HEK293 (cell line): ENCODE measurements around the gene TIMM50.

Experiments
- HOXA7 ChIP-seq: sonication (generic); formaldehyde crosslinking; IDR thresholded peaks from 2 replicates; pipeline ENCODE4 v1.8.1; 2022; ENCODE audit warnings: missing genetic modification reagents, borderline replicate concordance
- KLF10 ChIP-seq: fragments of 450-650 bp; IDR thresholded peaks from 2 replicates; pipeline ENCODE4 v1.5.1; 2018; ENCODE audit warnings: missing biosample characterization, mild to moderate bottlenecking, missing genetic modification characterization
- KLF9 ChIP-seq: fragments of 450-650 bp; formaldehyde crosslinking; IDR thresholded peaks from 2 replicates; pipeline ENCODE4 v1.5.1; 2016; ENCODE audit warnings: missing biosample characterization, missing genetic modification characterization, low read depth
- ZFP37 ChIP-seq: fragments of 450-650 bp; formaldehyde crosslinking; IDR thresholded peaks from 2 replicates; pipeline ENCODE4 v1.5.1; 2016; ENCODE audit warnings: missing biosample characterization, missing genetic modification characterization
- ZNF155 ChIP-seq: fragments of 450-650 bp; formaldehyde crosslinking; IDR thresholded peaks from 2 replicates; pipeline ENCODE4 v1.5.1; 2016; ENCODE audit warnings: missing biosample characterization, missing genetic modification characterization
- ZNF23 ChIP-seq: fragments of 450-650 bp; formaldehyde crosslinking; IDR thresholded peaks from 2 replicates; pipeline ENCODE4 v1.5.1; 2016; ENCODE audit warnings: missing biosample characterization, missing genetic modification characterization, borderline replicate concordance
- ZNF404 ChIP-seq: fragments of 450-650 bp; formaldehyde crosslinking; IDR thresholded peaks from 2 replicates; pipeline ENCODE4 v1.5.1; 2017; ENCODE audit warnings: missing biosample characterization, missing genetic modification characterization
- ZNF514 ChIP-seq: fragments of 450-650 bp; formaldehyde crosslinking; IDR thresholded peaks from 2 replicates; pipeline ENCODE4 v1.5.1; 2016; ENCODE audit warnings: missing biosample characterization, missing genetic modification characterization
- ZNF600 ChIP-seq: fragments of 450-650 bp; formaldehyde crosslinking; IDR thresholded peaks from 2 replicates; pipeline ENCODE4 v1.5.1; 2016; ENCODE audit warnings: missing biosample characterization, missing genetic modification characterization
- ZNF76 ChIP-seq: fragments of 450-650 bp; formaldehyde crosslinking; IDR thresholded peaks from 2 replicates; pipeline ENCODE4; 2016; ENCODE audit warnings: low read depth, missing biosample characterization, missing genetic modification characterization, borderline replicate concordance
- ZNF792 ChIP-seq: fragments of 450-650 bp; formaldehyde crosslinking; IDR thresholded peaks from 2 replicates; pipeline ENCODE4 v1.5.1; 2016; ENCODE audit warnings: missing biosample characterization, missing genetic modification characterization
- ZSCAN30 ChIP-seq: fragments of 450-650 bp; IDR thresholded peaks from 2 replicates; pipeline ENCODE4 v1.5.1; 2018; ENCODE audit warnings: missing biosample characterization, mild to moderate bottlenecking, missing genetic modification characterization, moderate library complexity
- TF ChIP-seq, protein P1 (sequence below): fragments of 450-650 bp; formaldehyde crosslinking; IDR thresholded peaks from 2 replicates; pipeline ENCODE4 v1.5.1; 2017; ENCODE audit warnings: missing biosample characterization, missing genetic modification characterization
- TF ChIP-seq, protein P2 (sequence below): fragments of 450-650 bp; formaldehyde crosslinking; IDR thresholded peaks from 2 replicates; pipeline ENCODE4; 2016; ENCODE audit warnings: missing biosample characterization, missing genetic modification characterization
- TF ChIP-seq, protein P3 (sequence below): fragments of 450-650 bp; formaldehyde crosslinking; IDR thresholded peaks from 2 replicates; pipeline ENCODE4 v1.5.1; 2016; ENCODE audit warnings: missing biosample characterization, missing genetic modification characterization
- TF ChIP-seq, protein P4 (sequence below): fragments of 450-650 bp; formaldehyde crosslinking; IDR thresholded peaks from 2 replicates; pipeline ENCODE4 v1.5.1; 2016; ENCODE audit warnings: missing biosample characterization, missing genetic modification characterization
- TF ChIP-seq, protein P5 (sequence below): fragments of 450-650 bp; formaldehyde crosslinking; IDR thresholded peaks from 2 replicates; pipeline ENCODE4 v1.5.1; 2017; ENCODE audit warnings: missing biosample characterization, missing genetic modification characterization
- TF ChIP-seq, protein P6 (sequence below): fragments of 450-650 bp; formaldehyde crosslinking; IDR thresholded peaks from 2 replicates; pipeline ENCODE4 v1.5.1; 2016; ENCODE audit warnings: missing biosample characterization, missing genetic modification characterization
- TF ChIP-seq, protein P7 (sequence below): fragments of 450-650 bp; formaldehyde crosslinking; IDR thresholded peaks from 2 replicates; pipeline ENCODE4 v1.5.1; 2016; ENCODE audit warnings: missing biosample characterization, missing genetic modification characterization
- TF ChIP-seq, protein P8 (sequence below): fragments of 450-650 bp; formaldehyde crosslinking; conservative IDR thresholded peaks from 2 replicates; pipeline ENCODE4 v1.5.1; 2016; ENCODE audit warnings: low read depth, missing biosample characterization, missing genetic modification characterization
- TF ChIP-seq, protein P9 (sequence below): fragments of 450-650 bp; formaldehyde crosslinking; optimal IDR thresholded peaks from 2 replicates; pipeline ENCODE3; 2016; ENCODE audit warnings: missing biosample characterization, mild to moderate bottlenecking, missing genetic modification characterization

Gene TIMM50

DNA sequence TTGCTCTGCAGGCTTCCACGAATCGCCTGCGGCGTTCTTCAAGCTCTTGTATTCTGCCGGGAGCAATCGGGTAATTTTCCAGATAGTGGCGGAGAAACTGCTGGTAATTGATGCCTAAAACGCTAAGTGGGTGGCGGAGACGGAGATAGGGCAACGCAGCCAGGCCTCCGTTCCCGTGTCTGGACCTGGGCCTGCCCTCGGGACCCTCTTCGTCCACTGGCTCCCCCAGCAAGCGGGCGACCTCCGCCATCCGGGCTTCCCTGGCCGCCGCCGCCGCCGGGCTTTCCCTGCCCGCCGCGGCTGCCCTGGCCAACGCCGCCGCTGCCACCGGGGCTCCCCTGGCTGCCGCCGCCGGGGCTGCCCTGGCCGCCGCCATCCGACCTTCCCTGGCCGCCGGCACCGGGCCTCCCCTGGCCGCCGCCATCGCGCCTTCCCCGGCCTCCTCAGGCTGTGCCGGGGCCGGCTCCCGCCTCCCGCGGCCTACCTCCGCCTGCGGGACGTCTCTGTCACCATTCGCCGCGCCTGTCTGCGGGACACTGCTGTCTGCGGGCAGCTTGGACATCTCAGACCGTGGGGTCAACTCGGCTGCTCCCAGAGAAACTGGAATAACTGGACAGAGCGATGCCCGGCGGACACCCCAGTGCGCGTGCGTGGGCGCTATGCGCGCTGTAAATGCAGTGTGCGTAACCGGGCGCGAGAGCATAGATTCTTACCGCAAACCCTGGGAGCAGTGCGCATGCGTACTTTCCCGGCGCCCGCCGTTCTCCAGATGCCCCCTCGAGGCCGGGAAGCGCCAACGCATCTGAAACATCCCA is 59.1 kb downstream of the TIMM50 start, which contains the start of gene EID2 (continued):
- TF ChIP-seq, protein P1, sequence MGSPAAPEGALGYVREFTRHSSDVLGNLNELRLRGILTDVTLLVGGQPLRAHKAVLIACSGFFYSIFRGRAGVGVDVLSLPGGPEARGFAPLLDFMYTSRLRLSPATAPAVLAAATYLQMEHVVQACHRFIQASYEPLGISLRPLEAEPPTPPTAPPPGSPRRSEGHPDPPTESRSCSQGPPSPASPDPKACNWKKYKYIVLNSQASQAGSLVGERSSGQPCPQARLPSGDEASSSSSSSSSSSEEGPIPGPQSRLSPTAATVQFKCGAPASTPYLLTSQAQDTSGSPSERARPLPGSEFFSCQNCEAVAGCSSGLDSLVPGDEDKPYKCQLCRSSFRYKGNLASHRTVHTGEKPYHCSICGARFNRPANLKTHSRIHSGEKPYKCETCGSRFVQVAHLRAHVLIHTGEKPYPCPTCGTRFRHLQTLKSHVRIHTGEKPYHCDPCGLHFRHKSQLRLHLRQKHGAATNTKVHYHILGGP (tag by site-specific recombination), result no peak
- TF ChIP-seq ZFP37 (0 out of 2 replicates have a peak, but pooled peaks have one; percentile 44), ZNF76 (tag by site-specific recombination) (0 out of 2 replicates have a peak, but pooled peaks have one; percentile 21), KLF9 (tag by site-specific recombination) (peak; percentile 28; the same call in 1 of the 2 replicates), ZSCAN30 (tag by site-specific recombination) (peak; percentile 80), ZNF155 (no peak), ZNF404 (tag by site-specific recombination) (no peak), ZNF792 (tag by site-specific recombination) (no peak), HOXA7 (CRISPR knock-in tag) (0 out of 2 replicates have a peak, but pooled peaks have one; percentile 65), ZNF600 (tag by site-specific recombination) (peak; percentile 75), ZNF23 (tag by site-specific recombination) (no peak), ZNF514 (tag by site-specific recombination) (no peak), KLF10 (0 out of 2 replicates have a peak, but pooled peaks have one; percentile 15)
- TF ChIP-seq, protein P2, sequence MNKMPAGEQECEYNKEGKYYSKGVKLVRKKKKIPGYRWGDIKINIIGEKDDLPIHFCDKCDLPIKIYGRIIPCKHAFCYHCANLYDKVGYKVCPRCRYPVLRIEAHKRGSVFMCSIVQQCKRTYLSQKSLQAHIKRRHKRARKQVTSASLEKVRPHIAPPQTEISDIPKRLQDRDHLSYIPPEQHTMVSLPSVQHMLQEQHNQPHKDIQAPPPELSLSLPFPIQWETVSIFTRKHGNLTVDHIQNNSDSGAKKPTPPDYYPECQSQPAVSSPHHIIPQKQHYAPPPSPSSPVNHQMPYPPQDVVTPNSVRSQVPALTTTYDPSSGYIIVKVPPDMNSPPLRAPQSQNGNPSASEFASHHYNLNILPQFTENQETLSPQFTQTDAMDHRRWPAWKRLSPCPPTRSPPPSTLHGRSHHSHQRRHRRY (tag by site-specific recombination), result no peak
- TF ChIP-seq, protein P3, sequence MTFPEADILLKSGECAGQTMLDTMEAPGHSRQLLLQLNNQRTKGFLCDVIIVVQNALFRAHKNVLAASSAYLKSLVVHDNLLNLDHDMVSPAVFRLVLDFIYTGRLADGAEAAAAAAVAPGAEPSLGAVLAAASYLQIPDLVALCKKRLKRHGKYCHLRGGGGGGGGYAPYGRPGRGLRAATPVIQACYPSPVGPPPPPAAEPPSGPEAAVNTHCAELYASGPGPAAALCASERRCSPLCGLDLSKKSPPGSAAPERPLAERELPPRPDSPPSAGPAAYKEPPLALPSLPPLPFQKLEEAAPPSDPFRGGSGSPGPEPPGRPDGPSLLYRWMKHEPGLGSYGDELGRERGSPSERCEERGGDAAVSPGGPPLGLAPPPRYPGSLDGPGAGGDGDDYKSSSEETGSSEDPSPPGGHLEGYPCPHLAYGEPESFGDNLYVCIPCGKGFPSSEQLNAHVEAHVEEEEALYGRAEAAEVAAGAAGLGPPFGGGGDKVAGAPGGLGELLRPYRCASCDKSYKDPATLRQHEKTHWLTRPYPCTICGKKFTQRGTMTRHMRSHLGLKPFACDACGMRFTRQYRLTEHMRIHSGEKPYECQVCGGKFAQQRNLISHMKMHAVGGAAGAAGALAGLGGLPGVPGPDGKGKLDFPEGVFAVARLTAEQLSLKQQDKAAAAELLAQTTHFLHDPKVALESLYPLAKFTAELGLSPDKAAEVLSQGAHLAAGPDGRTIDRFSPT (tag by site-specific recombination), result no peak; the same call in 1 of the 2 replicates
- TF ChIP-seq, protein P4, sequence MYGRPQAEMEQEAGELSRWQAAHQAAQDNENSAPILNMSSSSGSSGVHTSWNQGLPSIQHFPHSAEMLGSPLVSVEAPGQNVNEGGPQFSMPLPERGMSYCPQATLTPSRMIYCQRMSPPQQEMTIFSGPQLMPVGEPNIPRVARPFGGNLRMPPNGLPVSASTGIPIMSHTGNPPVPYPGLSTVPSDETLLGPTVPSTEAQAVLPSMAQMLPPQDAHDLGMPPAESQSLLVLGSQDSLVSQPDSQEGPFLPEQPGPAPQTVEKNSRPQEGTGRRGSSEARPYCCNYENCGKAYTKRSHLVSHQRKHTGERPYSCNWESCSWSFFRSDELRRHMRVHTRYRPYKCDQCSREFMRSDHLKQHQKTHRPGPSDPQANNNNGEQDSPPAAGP (tag by site-specific recombination), result peak; percentile 69; the same call in 1 of the 2 replicates
- TF ChIP-seq, protein P5, sequence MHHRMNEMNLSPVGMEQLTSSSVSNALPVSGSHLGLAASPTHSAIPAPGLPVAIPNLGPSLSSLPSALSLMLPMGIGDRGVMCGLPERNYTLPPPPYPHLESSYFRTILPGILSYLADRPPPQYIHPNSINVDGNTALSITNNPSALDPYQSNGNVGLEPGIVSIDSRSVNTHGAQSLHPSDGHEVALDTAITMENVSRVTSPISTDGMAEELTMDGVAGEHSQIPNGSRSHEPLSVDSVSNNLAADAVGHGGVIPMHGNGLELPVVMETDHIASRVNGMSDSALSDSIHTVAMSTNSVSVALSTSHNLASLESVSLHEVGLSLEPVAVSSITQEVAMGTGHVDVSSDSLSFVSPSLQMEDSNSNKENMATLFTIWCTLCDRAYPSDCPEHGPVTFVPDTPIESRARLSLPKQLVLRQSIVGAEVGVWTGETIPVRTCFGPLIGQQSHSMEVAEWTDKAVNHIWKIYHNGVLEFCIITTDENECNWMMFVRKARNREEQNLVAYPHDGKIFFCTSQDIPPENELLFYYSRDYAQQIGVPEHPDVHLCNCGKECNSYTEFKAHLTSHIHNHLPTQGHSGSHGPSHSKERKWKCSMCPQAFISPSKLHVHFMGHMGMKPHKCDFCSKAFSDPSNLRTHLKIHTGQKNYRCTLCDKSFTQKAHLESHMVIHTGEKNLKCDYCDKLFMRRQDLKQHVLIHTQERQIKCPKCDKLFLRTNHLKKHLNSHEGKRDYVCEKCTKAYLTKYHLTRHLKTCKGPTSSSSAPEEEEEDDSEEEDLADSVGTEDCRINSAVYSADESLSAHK (tag by site-specific recombination), result 0 out of 2 replicates have a peak, but pooled peaks have one; percentile 3
- TF ChIP-seq, protein P6, sequence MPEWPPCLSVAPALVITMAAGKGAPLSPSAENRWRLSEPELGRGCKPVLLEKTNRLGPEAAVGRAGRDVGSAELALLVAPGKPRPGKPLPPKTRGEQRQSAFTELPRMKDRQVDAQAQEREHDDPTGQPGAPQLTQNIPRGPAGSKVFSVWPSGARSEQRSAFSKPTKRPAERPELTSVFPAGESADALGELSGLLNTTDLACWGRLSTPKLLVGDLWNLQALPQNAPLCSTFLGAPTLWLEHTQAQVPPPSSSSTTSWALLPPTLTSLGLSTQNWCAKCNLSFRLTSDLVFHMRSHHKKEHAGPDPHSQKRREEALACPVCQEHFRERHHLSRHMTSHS, result no peak
- TF ChIP-seq, protein P7, sequence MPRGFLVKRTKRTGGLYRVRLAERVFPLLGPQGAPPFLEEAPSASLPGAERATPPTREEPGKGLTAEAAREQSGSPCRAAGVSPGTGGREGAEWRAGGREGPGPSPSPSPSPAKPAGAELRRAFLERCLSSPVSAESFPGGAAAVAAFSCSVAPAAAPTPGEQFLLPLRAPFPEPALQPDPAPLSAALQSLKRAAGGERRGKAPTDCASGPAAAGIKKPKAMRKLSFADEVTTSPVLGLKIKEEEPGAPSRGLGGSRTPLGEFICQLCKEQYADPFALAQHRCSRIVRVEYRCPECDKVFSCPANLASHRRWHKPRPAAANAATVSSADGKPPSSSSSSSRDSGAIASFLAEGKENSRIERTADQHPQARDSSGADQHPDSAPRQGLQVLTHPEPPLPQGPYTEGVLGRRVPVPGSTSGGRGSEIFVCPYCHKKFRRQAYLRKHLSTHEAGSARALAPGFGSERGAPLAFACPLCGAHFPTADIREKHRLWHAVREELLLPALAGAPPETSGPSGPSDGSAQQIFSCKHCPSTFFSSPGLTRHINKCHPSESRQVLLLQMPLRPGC (tag by site-specific recombination), result 0 out of 2 replicates have a peak, but pooled peaks have one; percentile 33
- TF ChIP-seq, protein P8, sequence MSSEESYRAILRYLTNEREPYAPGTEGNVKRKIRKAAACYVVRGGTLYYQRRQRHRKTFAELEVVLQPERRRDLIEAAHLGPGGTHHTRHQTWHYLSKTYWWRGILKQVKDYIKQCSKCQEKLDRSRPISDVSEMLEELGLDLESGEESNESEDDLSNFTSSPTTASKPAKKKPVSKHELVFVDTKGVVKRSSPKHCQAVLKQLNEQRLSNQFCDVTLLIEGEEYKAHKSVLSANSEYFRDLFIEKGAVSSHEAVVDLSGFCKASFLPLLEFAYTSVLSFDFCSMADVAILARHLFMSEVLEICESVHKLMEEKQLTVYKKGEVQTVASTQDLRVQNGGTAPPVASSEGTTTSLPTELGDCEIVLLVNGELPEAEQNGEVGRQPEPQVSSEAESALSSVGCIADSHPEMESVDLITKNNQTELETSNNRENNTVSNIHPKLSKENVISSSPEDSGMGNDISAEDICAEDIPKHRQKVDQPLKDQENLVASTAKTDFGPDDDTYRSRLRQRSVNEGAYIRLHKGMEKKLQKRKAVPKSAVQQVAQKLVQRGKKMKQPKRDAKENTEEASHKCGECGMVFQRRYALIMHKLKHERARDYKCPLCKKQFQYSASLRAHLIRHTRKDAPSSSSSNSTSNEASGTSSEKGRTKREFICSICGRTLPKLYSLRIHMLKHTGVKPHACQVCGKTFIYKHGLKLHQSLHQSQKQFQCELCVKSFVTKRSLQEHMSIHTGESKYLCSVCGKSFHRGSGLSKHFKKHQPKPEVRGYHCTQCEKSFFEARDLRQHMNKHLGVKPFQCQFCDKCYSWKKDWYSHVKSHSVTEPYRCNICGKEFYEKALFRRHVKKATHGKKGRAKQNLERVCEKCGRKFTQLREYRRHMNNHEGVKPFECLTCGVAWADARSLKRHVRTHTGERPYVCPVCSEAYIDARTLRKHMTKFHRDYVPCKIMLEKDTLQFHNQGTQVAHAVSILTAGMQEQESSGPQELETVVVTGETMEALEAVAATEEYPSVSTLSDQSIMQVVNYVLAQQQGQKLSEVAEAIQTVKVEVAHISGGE, result 0 out of 2 replicates have a peak, but pooled peaks have one; percentile 17
- TF ChIP-seq, protein P9, sequence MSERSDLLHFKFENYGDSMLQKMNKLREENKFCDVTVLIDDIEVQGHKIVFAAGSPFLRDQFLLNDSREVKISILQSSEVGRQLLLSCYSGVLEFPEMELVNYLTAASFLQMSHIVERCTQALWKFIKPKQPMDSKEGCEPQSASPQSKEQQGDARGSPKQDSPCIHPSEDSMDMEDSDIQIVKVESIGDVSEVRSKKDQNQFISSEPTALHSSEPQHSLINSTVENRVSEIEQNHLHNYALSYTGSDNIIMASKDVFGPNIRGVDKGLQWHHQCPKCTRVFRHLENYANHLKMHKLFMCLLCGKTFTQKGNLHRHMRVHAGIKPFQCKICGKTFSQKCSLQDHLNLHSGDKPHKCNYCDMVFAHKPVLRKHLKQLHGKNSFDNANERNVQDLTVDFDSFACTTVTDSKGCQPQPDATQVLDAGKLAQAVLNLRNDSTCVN, result peak; percentile 100
